Central memory CD8-positive, alpha-beta T cell (primary cell): Measurements from ENCODE around the gene RD3L.
A peak's percentile ranks its signal among the peaks of the same experiment; 100 is the strongest.
"Not testable (repeated sequence)": the region's sequence is repeated elsewhere in the genome, so short reads cannot be mapped to it uniquely, and the experiment has no call there.

Experiments used
- ATAC-seq: fragments of 150-1000 bp; cut with Tn5 transposase; replicated peaks from 2 replicates; pipeline ENCODE4 v1.10.0; 2022; ENCODE audit warnings: mild to moderate bottlenecking, moderate FRiP score, moderate number of reproducible peaks; ENCODE audit not compliant: poor library complexity, severe bottlenecking; ENCODE audit errors: extremely low read depth
- DNase-seq, 2 donors: peaks; one replicate each; pipeline ENCODE4 v3.0.0; 2021; ENCODE audit warnings: low spot score in 2 of 2
- H3K27ac Mint-ChIP-seq: one replicate; pipeline ENCODE4 v1.8.0; 2022; ENCODE audit warnings: low read depth, mild to moderate bottlenecking, moderate library complexity, mixed read lengths
- H3K27me3 Mint-ChIP-seq: one replicate; pipeline ENCODE4 v1.8.0; 2022; ENCODE audit warnings: mixed read lengths
- H3K36me3 Mint-ChIP-seq: one replicate; pipeline ENCODE4 v1.8.0; 2022; ENCODE audit warnings: mild to moderate bottlenecking, moderate library complexity, mixed read lengths; ENCODE audit not compliant: insufficient read depth
- H3K4me1 Mint-ChIP-seq: one replicate; pipeline ENCODE4 v1.8.0; 2022; ENCODE audit warnings: mixed read lengths
- H3K4me3 Mint-ChIP-seq: one replicate; pipeline ENCODE4 v1.8.0; 2022; ENCODE audit warnings: mild to moderate bottlenecking, moderate library complexity, mixed read lengths
- H3K9me3 Mint-ChIP-seq: one replicate; pipeline ENCODE4 v1.8.0; 2022; ENCODE audit warnings: mixed read lengths

Gene RD3L

DNA sequence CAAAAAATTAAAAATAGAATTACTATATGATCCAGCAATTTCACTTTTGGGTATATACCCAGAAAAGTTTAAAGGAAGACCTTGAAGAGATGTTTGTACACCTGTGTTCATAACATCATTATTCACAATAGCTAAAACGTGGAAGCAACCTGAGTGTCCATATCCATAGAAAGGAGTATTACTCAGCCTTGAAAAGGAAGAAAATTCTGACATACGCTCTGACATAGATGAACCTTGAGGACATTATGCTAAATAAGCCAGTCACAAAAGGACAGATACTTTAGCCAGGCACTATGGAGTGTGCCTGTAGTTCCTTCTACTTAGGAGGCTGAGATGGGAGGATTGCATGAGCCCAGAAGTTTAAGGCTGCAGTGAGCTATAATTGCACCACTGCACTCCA, 6.1 kb upstream of the RD3L start:
- H3K4me1 Mint-ChIP-seq, result no peaks in the 10 kb centered on the region
- no peak overlapping the region for H3K27ac Mint-ChIP-seq
- DNase-seq (no peak), ATAC-seq (no peak)
- H3K36me3 Mint-ChIP-seq, result no peaks in the 10 kb centered on the region
- peaks cover 85% of the 10 kb centered on the region for H3K27me3 Mint-ChIP-seq
- H3K9me3 Mint-ChIP-seq, result no peaks in the 10 kb centered on the region
- no peak overlapping the region for H3K4me3 Mint-ChIP-seq

DNA sequence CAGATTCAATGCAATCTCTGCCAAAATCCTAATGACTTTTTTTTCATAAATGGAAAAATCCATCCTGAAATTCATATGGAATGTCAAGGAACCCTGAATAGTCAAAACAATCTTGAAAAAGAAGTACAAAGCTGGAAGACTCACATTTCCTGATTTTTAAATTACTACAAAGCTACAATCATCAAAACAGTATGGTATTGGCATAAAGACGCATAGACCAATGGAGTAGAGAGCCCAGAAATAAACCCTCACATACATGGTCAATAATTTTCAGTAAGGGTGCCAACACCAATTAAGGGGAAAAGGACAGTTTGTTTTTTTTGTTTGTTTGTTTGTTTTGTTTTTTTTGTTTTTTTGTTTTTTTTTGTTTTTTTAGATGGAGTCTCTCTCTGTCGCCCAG, 4.6 kb upstream of the RD3L start:
- DNase-seq (no peak), ATAC-seq (no peak)
- H3K36me3 Mint-ChIP-seq, result no peaks in the 10 kb centered on the region
- H3K9me3 Mint-ChIP-seq, result no peaks in the 10 kb centered on the region
- peaks cover 92% of the 10 kb centered on the region for H3K27me3 Mint-ChIP-seq
- H3K27ac Mint-ChIP-seq, result no peak overlapping the region
- no peak overlapping the region for H3K4me3 Mint-ChIP-seq
- H3K4me1 Mint-ChIP-seq, result no peaks in the 10 kb centered on the region

DNA sequence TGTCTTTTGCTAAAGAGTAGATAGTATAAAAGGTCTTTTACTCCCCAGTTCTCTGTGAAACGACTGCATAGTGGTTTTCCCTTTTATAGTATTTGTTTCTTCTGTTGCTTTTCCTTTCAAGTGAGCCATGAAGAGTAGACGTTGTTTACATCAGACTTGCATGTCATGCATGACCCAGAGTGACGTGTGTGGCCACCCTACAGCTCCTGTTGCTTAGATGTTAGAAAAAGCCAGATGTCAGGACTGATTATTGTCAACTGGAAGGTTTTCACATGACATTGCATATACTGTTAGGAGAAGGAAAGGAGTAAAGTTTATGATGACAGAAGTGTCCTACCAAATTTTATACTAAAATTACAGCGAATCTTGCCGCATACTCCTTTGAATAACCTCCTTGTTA, 1.3 kb upstream of the RD3L start:
- H3K4me1 Mint-ChIP-seq, result no peaks in the 10 kb centered on the region
- H3K4me3 Mint-ChIP-seq, result no peak overlapping the region
- H3K27ac Mint-ChIP-seq, result no peak overlapping the region
- no peaks in the 10 kb centered on the region for H3K9me3 Mint-ChIP-seq
- DNase-seq (no peak), ATAC-seq (no peak)
- H3K36me3 Mint-ChIP-seq, result no peaks in the 10 kb centered on the region
- H3K27me3 Mint-ChIP-seq, result peaks cover 85% of the 10 kb centered on the region

DNA sequence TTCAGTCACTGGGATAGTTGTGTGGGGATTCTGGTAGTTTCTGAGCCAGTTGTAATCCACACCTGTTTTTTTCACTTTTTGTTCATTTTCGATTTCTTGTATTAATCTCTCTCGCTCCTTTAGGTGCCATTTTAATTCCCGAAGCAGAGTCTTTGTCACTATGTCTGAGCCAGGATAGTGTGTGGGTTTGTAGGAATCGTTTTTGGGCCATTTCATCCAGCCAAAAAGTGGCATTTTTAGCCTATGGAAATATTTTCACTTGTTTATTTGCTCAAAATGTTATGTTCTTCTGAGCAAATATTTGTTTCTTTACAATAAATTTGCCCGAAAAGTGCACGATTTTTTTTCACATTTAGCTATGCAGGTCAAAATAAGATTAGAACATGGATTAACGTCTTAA, 867 bp downstream of the RD3L start:
- Mint-ChIP-seq H3K9me3 (no peaks in the 10 kb centered on the region), H3K4me1 (no peaks in the 10 kb centered on the region), H3K4me3 (no peak overlapping the region), H3K36me3 (peaks cover 1% of the 10 kb centered on the region), H3K27ac (no peak overlapping the region), H3K27me3 (peaks cover 73% of the 10 kb centered on the region)
- ATAC-seq (no peak), DNase-seq (no peak)

DNA sequence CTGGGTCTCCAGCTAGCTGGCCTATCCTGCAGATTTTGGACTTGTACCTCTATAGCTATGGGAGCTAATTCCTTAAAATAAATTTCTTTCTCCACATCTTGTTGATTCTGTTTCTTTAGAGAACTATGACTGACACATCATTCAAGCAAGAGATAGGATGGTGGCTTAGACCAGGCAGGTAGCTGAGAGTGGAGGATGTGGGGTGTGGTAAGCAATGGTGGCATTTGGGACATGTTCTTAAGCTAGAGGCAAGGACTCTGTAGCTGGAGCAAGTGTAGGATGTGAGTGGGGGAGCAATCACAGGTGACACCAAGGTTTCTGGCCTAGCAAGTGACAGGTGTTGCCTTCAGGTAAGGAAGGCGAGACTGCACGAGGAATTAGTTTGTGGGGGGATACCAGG, 7.2 kb downstream of the RD3L start:
- DNase-seq (no peak), ATAC-seq (no peak)
- no peaks in the 10 kb centered on the region for H3K4me1 Mint-ChIP-seq
- H3K9me3 Mint-ChIP-seq, result no peaks in the 10 kb centered on the region
- peaks cover 2% of the 10 kb centered on the region for H3K36me3 Mint-ChIP-seq
- H3K4me3 Mint-ChIP-seq, result no peak overlapping the region
- H3K27me3 Mint-ChIP-seq, result peaks cover 10% of the 10 kb centered on the region
- H3K27ac Mint-ChIP-seq, result no peak overlapping the region

DNA sequence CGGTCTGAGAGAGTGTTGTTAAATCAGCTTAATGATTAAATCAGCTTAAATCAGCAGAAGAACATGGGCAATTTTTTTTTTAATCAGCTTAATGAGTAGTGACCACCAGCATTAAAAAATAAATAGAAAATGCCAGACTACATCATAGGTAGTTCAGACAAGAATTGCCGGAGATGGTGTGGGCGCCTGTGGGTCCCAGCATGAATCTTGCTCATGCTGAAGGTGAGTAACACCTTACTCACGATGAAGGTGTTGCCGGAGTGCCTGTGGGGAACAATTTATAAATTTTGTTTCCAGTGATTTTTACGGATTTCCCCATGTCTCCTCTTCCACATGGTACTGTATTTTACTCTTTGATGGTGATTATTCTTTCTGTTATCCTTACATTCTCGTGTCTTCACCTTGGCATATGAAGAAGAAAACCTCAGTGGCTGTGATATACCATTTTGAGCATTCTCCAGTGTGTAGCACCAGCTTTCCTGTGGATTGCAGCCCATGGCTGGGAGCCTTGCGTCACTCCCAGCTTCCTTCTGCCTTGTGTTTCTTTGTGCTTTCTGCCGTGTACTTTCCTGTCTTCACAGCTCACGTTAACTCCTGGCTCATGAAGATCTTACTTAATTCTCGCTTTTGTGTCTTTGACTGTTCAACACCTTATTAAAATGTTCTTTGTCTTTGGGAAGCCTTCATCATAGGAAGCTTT, 9.4 kb downstream of the RD3L start:
- DNase-seq (no peak), ATAC-seq (no peak)
- H3K9me3 Mint-ChIP-seq, result no peaks in the 10 kb centered on the region
- no peak overlapping the region for H3K4me3 Mint-ChIP-seq
- H3K27ac Mint-ChIP-seq, result no peak overlapping the region
- peaks cover 3% of the 10 kb centered on the region for H3K36me3 Mint-ChIP-seq
- peaks cover 9% of the 10 kb centered on the region for H3K27me3 Mint-ChIP-seq
- no peaks in the 10 kb centered on the region for H3K4me1 Mint-ChIP-seq

DNA sequence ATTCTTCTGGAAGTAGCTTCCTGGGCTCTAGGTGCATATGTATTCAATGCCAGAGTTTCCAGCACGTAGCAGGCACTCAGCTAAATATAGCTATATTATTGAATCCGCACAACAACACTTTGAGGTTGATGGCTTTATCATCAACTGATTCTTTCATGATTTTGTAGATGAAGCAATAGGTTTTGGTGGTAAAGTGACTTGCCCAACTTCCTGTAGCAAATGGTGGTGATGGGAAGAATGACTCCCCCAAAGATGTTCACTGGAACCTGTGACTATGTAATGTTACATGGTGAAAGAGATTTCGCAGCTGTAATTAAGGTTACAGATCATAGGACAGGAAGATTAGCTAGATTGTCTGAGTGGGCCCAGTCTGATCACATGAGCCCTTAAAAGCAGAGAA, 10.9 kb downstream of the RD3L start:
- H3K27me3 Mint-ChIP-seq, result no peaks in the 10 kb centered on the region
- H3K4me1 Mint-ChIP-seq, result no peaks in the 10 kb centered on the region
- no peak for ATAC-seq
- peaks cover 2% of the 10 kb centered on the region for H3K36me3 Mint-ChIP-seq
- no peak for DNase-seq
- no peak overlapping the region for H3K4me3 Mint-ChIP-seq
- H3K9me3 Mint-ChIP-seq, result no peaks in the 10 kb centered on the region
- H3K27ac Mint-ChIP-seq, result no peak overlapping the region

DNA sequence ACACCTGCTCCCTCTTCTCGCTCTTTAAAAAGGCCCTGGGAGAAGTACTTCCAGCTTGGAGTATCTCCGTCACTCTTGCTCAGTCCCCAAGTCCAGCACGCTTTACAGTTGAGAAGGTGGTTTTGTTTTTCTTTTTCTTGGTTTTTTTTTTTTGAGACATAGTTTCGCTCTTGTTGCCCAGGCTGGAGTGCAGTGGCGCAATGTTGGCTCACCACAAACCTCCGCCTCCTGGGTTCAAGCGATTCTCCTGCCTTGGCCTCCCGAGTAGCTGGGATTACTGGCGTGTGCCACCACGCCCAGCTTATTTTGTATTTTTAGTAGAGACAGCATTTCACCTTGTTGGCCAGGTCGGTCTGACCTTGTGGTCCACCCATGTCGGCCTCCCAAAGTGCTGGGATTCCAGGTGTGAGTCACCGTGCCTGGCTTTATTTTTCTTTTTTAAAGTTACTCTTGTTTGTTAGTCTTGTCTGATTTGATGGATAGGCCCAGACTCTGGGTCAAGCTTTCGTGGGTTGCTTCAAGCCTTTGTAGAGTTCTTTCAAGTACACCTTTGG, 12.2 kb downstream of the RD3L start:
- peaks cover 2% of the 10 kb centered on the region for H3K36me3 Mint-ChIP-seq
- H3K4me1 Mint-ChIP-seq, result no peaks in the 10 kb centered on the region
- ATAC-seq (no peak), DNase-seq (no peak)
- H3K4me3 Mint-ChIP-seq, result no peak overlapping the region
- no peaks in the 10 kb centered on the region for H3K9me3 Mint-ChIP-seq
- H3K27me3 Mint-ChIP-seq, result no peaks in the 10 kb centered on the region
- peak overlapping the region; percentile 44 for H3K27ac Mint-ChIP-seq

DNA sequence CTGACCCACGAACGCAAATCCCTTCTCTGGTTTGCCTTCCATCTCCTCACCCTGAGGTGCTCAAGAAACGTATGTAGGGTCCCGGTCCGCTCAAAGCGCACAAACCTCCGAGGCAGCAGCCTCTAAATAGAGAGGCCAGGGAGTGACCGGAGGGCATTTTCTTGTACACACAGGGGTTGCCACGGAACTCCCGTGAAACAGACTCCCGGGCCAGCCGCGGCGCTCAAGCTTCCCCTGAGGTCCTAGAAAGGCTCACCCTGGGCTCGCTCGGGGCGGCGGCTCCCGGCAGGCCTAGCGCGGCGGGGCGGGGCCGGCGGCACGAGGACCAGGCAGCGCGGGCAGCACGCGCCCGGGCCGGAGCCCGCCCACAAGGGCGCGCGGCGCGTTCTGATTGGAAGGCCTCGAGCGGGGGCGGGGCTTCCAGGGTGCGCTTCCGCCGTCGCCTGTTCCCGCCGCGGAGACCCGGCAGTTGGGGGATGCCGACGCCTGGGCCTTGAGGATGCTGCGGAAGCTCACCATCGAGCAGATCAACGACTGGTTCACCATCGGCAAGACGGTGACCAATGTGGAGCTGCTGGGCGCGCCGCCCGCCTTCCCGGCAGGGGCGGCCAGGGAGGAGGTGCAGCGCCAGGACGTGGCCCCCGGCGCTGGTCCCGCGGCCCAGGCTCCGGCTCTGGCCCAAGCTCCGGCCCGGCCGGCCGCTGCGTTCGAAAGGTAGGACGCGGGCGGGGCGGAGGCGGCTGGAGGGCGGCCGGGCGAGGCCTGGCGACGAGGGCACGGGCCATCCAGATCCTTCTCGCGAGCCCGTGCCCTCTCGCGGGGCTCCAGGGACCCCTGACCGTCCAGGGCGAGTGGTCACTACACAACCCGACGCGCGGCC, 14.1 kb downstream of the RD3L start, which contains the start of gene TDRD9:
TSS of gene TDRD9 (plus strand) at position 446 of the 880 bp plus-strand sequence. CDS start at position 500, 54 bp downstream.
- no peaks in the 10 kb centered on the region for H3K4me1 Mint-ChIP-seq
- peaks cover 7% of the 10 kb centered on the region for H3K27me3 Mint-ChIP-seq
- ATAC-seq (no peak), DNase-seq (no peak)
- peaks cover 2% of the 10 kb centered on the region for H3K36me3 Mint-ChIP-seq
- no peak within 1 kb of the TSS for H3K27ac Mint-ChIP-seq
- H3K9me3 Mint-ChIP-seq, result no peaks in the 10 kb centered on the region
- H3K4me3 Mint-ChIP-seq, result no peak within 1 kb of the TSS

DNA sequence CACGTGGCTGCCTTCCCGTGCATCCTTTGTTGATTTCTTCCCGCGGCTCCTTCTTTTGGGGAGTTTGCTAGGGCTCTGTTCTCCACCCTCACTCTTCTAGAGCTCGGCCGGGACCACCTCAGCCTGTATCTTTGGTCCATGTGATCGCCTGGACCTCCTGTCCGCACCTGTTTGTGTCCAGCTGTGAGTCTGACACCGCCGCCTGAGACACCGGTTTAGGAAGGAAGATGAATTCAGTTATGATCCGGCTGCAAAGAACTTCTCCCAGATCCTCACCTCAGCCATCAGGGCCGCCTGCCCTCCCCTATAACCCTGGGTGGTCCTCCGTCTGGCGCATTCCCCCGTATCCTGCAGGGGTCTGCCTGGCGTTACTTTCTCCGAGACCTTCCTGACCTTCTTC, 14.8 kb downstream of the RD3L start:
- Mint-ChIP-seq H3K27me3 (peaks cover 13% of the 10 kb centered on the region), H3K27ac (no peak overlapping the region), H3K4me1 (no peaks in the 10 kb centered on the region), H3K36me3 (peaks cover 2% of the 10 kb centered on the region), H3K4me3 (no peak overlapping the region), H3K9me3 (no peaks in the 10 kb centered on the region)
- no peak for ATAC-seq
- DNase-seq, result no peak

DNA sequence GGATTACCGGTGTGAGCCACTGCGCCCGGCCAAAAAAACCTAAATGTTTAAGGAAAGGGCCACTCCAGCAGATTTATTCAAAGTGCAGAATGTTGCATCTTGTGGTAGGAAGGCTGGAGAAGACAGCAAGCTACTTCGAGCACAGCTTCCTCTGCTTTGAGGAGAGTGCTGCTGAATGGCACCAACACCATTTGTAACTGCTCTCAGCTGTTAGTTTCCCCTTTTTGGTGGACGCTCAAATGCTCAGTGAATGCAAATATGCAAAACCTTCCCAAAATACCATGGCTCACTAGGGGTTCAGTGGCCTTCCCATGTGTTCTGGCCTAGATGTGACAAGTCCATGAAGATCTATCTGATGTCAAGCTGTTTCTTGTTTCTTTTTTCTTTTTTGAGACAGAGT, 17.0 kb downstream of the RD3L start:
- peaks cover 7% of the 10 kb centered on the region for H3K36me3 Mint-ChIP-seq
- peaks cover 13% of the 10 kb centered on the region for H3K27me3 Mint-ChIP-seq
- no peak for DNase-seq
- H3K27ac Mint-ChIP-seq, result no peak overlapping the region
- no peak for ATAC-seq
- no peak overlapping the region for H3K4me3 Mint-ChIP-seq
- peaks cover 6% of the 10 kb centered on the region for H3K4me1 Mint-ChIP-seq
- H3K9me3 Mint-ChIP-seq, result no peaks in the 10 kb centered on the region

DNA sequence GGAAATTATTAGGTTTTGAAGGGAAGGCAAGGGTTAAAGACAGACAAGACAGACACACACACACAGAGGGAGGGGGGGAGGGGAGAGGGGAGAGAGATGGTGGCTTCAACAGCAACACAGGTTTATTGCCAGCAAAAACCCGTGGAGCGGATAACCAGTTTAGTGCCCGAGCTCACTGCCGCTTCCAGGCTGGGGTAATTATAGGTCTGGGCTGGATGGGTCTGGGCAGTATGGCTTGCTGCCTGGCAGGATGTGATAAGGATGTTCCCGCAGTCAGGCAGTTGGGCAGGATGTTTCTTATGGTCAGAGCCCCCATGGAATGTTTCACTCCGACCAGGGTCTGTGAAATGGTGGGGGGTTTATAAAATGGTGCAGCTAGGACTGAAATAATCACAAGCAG, 18.5 kb downstream of the RD3L start:
- ATAC-seq, result no peak
- DNase-seq, result no peak
- Mint-ChIP-seq H3K27ac (no peak overlapping the region), H3K36me3 (peaks cover 5% of the 10 kb centered on the region), H3K4me1 (peaks cover 6% of the 10 kb centered on the region), H3K9me3 (no peaks in the 10 kb centered on the region), H3K4me3 (no peak overlapping the region), H3K27me3 (peaks cover 13% of the 10 kb centered on the region)

DNA sequence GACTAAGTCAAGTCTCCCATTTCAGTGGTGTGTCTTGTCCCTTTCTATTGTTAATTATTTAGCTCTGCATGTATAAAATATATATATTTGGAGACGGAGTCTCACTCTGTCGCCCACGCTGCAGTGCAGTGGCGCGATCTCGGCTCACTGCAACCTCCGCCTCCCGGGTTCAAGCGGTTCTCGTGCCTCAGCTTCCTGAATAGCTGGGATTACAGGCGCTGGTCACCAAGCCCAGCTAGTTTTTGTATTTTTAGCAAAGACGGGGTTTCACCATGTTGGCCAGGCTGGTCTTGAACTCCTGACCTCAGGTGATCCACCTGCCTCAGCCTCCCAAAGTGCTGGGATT, 20.5 kb downstream of the RD3L start:
- peak; percentile 7 for ATAC-seq
- not testable (repeated sequence) for DNase-seq, H3K27ac Mint-ChIP-seq, H3K36me3 Mint-ChIP-seq, H3K4me1 Mint-ChIP-seq, H3K9me3 Mint-ChIP-seq
- Mint-ChIP-seq H3K4me3 (peak overlapping the region; percentile 89), H3K27me3 (peaks cover 13% of the 10 kb centered on the region)
